GM12875 (cell line): ENCODE measurements around the gene RBM34.
"Not testable (repeated sequence)": the region's sequence is repeated elsewhere in the genome, so short reads cannot be mapped to it uniquely, and the experiment has no call there.

Experiments
- H3K4me3 ChIP-seq: one replicate; pipeline ENCODE4 v1.5.1; 2011; ENCODE audit warnings: low read depth, low read length, control low read depth
- CTCF ChIP-seq: IDR thresholded peaks from 2 replicates; pipeline ENCODE4 v1.5.1; 2011; ENCODE audit warnings: low read depth, mild to moderate bottlenecking, control low read depth, inconsistent platforms, low read length, moderate library complexity, borderline replicate concordance; ENCODE audit not compliant: insufficient read depth

The RBM34 gene

GRCh38 chr1:235160957-235161684 lies at the start of gene RBM34:
RBM34 (minus strand) TSS chr1:235161250; CDS start chr1:235161226, 24 bp downstream.
- TF ChIP-seq CTCF, result 0 out of 2 replicates have a peak, but pooled peaks have one; percentile 19
- peak within 1 kb of the TSS; percentile 96 for H3K4me3 ChIP-seq

- TF ChIP-seq CTCF, result no peak
These were observed 46.1 kb upstream of the RBM34 start for GRCh38 chr1:235207209-235207565.

GRCh38 chr1:235206533-235207208 lies 45.6 kb upstream of the RBM34 start:
- no peak overlapping the region for H3K4me3 ChIP-seq
- TF ChIP-seq CTCF, result no peak

More at GRCh38 chr1:235207209-235207565, 46.1 kb upstream of the RBM34 start:
- H3K4me3 ChIP-seq, result no peak overlapping the region

GRCh38 chr1:235205687-235206086 lies 44.6 kb upstream of the RBM34 start:
- TF ChIP-seq CTCF, result no peak
- H3K4me3 ChIP-seq, result no peak overlapping the region

- no peak for TF ChIP-seq CTCF
These were observed 42.4 kb upstream of the RBM34 start for GRCh38 chr1:235203428-235203827.

GRCh38 chr1:235202447-235202846 lies 41.4 kb upstream of the RBM34 start:
- not testable (repeated sequence) for H3K4me3 ChIP-seq

More at GRCh38 chr1:235203428-235203827, 42.4 kb upstream of the RBM34 start:
- no peak overlapping the region for H3K4me3 ChIP-seq

GRCh38 chr1:235199441-235199840 lies 38.4 kb upstream of the RBM34 start:
- no peak overlapping the region for H3K4me3 ChIP-seq
- TF ChIP-seq CTCF, result 0 out of 2 replicates have a peak, but pooled peaks have one; percentile 12
